B cell (primary cell): ENCODE results near the gene KCNK18. TPM values are rescaled to one million over a fixed set of nuclear protein-coding genes. Genes with fewer than 3 reads are reported as not detected.
A peak's percentile ranks its signal among the peaks of the same experiment; 100 is the strongest.

Experiments
- ATAC-seq: fragments of 200-7000 bp; cut with Tn5 transposase; one replicate; pipeline ENCODE4 v1.10.0; 2021; ENCODE audit warnings: low read depth, mild to moderate bottlenecking, moderate number of reproducible peaks, moderate library complexity
- CTCF ChIA-PET: fragments of 350-600 bp; sonication (Branson Sonifier 250); formaldehyde crosslinking; loops from one replicate; lab custom pipeline; 2021; ENCODE audit warnings: antibody characterized with exemption, inconsistent platforms; lab: Charles Lee
- POLR2A ChIA-PET: fragments of 350-600 bp; sonication (Branson Sonifier 250); formaldehyde crosslinking; loops from one replicate; lab custom pipeline; 2021; ENCODE audit warnings: antibody characterized with exemption; lab: Charles Lee
- DNase-seq: peaks from one replicate; pipeline ENCODE4 v3.0.0; 2013
- H2AFZ ChIP-seq: 2 replicates; pipeline ENCODE4 v1.6.1; 2012; ENCODE audit warnings: mild to moderate bottlenecking, low read depth, low read length; ENCODE audit not compliant: insufficient read depth, poor library complexity, severe bottlenecking
- H3K27ac ChIP-seq, 2 donors: 1 replicate in 1 of 2; 2 replicates in 1 of 2; pipeline ENCODE4 v1.5.1; 2012 to 2013; ENCODE audit warnings: low read length in 2 of 2, mild to moderate bottlenecking in 2 of 2, moderate library complexity in 1 of 2
- H3K27me3 ChIP-seq, 4 experiments: fragments of 200-600 bp in 1 of 4; sonication (generic) in 1 of 4; replicated peaks in 1 of 4; 1 replicate in 2 of 4; 2 replicates in 2 of 4; pipeline versions ENCODE4 v1.6.1 to v1.7.0; 2013 to 2016; ENCODE audit warnings: low read length in 3 of 4, mild to moderate bottlenecking in 2 of 4, mixed read lengths in 1 of 4, moderate library complexity in 1 of 4; ENCODE audit not compliant: insufficient read depth in 4 of 4, control insufficient read depth in 3 of 4; ENCODE audit errors: control extremely low read depth in 1 of 4
- H3K36me3 ChIP-seq, 2 experiments: replicated peaks in 1 of 2; 1 replicate in 1 of 2; 2 replicates in 1 of 2; pipeline versions ENCODE4 v1.6.1 to v1.7.1; 2013; ENCODE audit warnings: low read length in 1 of 2; ENCODE audit not compliant: insufficient read depth in 2 of 2, control insufficient read depth in 1 of 2; ENCODE audit errors: control extremely low read depth in 1 of 2, extremely low read depth in 1 of 2
- H3K4me1 ChIP-seq, 2 donors: fragments of 200-600 bp in 1 of 2; sonication (generic) in 1 of 2; 1 replicate in 1 of 2; 2 replicates in 1 of 2; pipeline versions ENCODE4 v1.5.1 to v1.6.1; 2013 to 2017; ENCODE audit warnings: low read length in 2 of 2; ENCODE audit not compliant: control insufficient read depth in 2 of 2, insufficient read depth in 2 of 2
- H3K4me2 ChIP-seq: replicated peaks from 2 replicates; pipeline ENCODE3; 2012; ENCODE audit warnings: mild to moderate bottlenecking, low read depth, low read length; ENCODE audit not compliant: poor library complexity, severe bottlenecking
- H3K4me3 ChIP-seq, 5 experiments: fragments of 200-600 bp in 1 of 5; sonication (generic) in 1 of 5; 1 replicate in 3 of 5; 2 replicates in 2 of 5; pipeline versions ENCODE4 v1.5.1 to v1.7.0; 2011 to 2016; ENCODE audit warnings: low read length in 4 of 5, mild to moderate bottlenecking in 4 of 5, low read depth in 2 of 5, control low read depth in 1 of 5, moderate library complexity in 1 of 5; ENCODE audit not compliant: insufficient read depth in 1 of 5; ENCODE audit errors: control extremely low read depth in 1 of 5, extremely low read depth in 1 of 5
- H3K79me2 ChIP-seq: fragments of 200-600 bp; sonication (generic); one replicate; pipeline ENCODE4 v1.6.0; 2016; ENCODE audit warnings: low read length; ENCODE audit not compliant: control insufficient read depth, insufficient read depth
- H3K9ac ChIP-seq: fragments of 200-600 bp; sonication (generic); 2 replicates; pipeline ENCODE4 v1.6.1; 2017; ENCODE audit warnings: mild to moderate bottlenecking, low read length, moderate library complexity
- H3K9me3 ChIP-seq, 3 donors: one replicate each; pipeline versions ENCODE4 v1.6.1 to v1.7.1; 2013; ENCODE audit warnings: low read length in 2 of 3; ENCODE audit not compliant: control insufficient read depth in 2 of 3, insufficient read depth in 1 of 3; ENCODE audit errors: control extremely low read depth in 1 of 3
- H4K20me1 ChIP-seq: 2 replicates; pipeline ENCODE4 v1.6.0; 2012; ENCODE audit warnings: mild to moderate bottlenecking, low read length; ENCODE audit not compliant: insufficient read depth, control insufficient read depth, poor library complexity, severe bottlenecking
- H3K27ac Mint-ChIP-seq: one replicate; pipeline ENCODE4 v1.8.0; 2021; ENCODE audit warnings: mixed read lengths
- H3K27me3 Mint-ChIP-seq: one replicate; pipeline ENCODE4 v1.8.0; 2021; ENCODE audit warnings: mixed read lengths
- H3K4me1 Mint-ChIP-seq: one replicate; pipeline ENCODE4 v1.8.0; 2021; ENCODE audit warnings: mixed read lengths
- H3K4me3 Mint-ChIP-seq: one replicate; pipeline ENCODE4 v1.8.0; 2021; ENCODE audit warnings: mixed read lengths
- H3K9me3 Mint-ChIP-seq: one replicate; pipeline ENCODE4 v1.8.0; 2022; ENCODE audit warnings: mixed read lengths; ENCODE audit not compliant: insufficient read depth
- CTCF ChIP-seq: fragments of 200-600 bp; IDR thresholded peaks from one replicate; pipeline ENCODE4 v1.8.0; 2022; ENCODE audit warnings: antibody characterized with exemption, mild to moderate bottlenecking
- EZH2 ChIP-seq: IDR thresholded peaks from 2 replicates; pipeline ENCODE4 v1.6.1; 2012; ENCODE audit warnings: borderline replicate concordance, low read depth, mild to moderate bottlenecking, moderate library complexity, low read length; ENCODE audit not compliant: insufficient read depth, poor library complexity, severe bottlenecking
- WGBS: methylation state at CpG from one replicate; pipeline ENCODE4 v1.1.5; 2013; ENCODE audit warnings: missing lambda C conversion rate; ENCODE audit not compliant: insufficient coverage; 5-methylcytosine and 5-hydroxymethylcytosine counted together
- intact Hi-C: fragments of 100-400 bp; cut with micrococcal nuclease; formaldehyde crosslinking; loops from one replicate; pipeline ENCODE4 v1.10.0; 2022
- polyA plus RNA-seq: library from polyadenylated mRNA; depleted of rRNA; stranded (reverse); fragments of >200 nt; gene quantifications from 2 replicates; pipeline ENCODE4 v1.2.3, GENCODE V29; 2012
- total RNA-seq, 2 donors: library from RNA; stranded (reverse); fragments of 120-200 nt in 1 of 2; gene quantifications; 1 replicate in 1 of 2; 2 replicates in 1 of 2; pipeline versions ENCODE4 v1.2.3 to v1.2.4, GENCODE V29; 2013 to 2022

KCNK18 gene
- total and polyA plus RNA-seq, 2 donors (not counting 1 experiment from before 2014, with no cell fraction given), result not detected

- Histone ChIP-seq H3K79me2 (no peaks in the 10 kb centered on the region), H3K4me3 (peak overlapping the region; percentile 25 to 69 (median 48)), H2AFZ (peak overlapping the region; percentile 84), H3K27me3 (peaks cover 0 to 34% (median 15%) of the 10 kb centered on the region in 4 experiments), H3K4me1 (peaks cover 17 to 20% of the 10 kb centered on the region in 2 donors), H3K4me2 (peak overlapping the region; percentile 78), H3K27ac (no peak overlapping the region), H3K9ac (peak overlapping the region; percentile 68), H3K9me3 (peaks cover 0 to 9% (median 1%) of the 10 kb centered on the region in 3 donors), H3K36me3 (no peaks in the 10 kb centered on the region), H4K20me1 (no peaks in the 10 kb centered on the region)
- Mint-ChIP-seq H3K4me1 (peaks cover 16% of the 10 kb centered on the region), H3K27ac (no peak overlapping the region), H3K4me3 (peak overlapping the region; percentile 91), H3K9me3 (no peaks in the 10 kb centered on the region), H3K27me3 (peaks cover 49% of the 10 kb centered on the region)
- ChIA-PET CTCF (interaction anchor here (0.6 to 6.2 kb wide), 13 partner anchors 9 to 494 kb away, joined by 3 to 158 read pairs (median 12); no protein-coding TSS in a partner anchor), POLR2A (no interaction called here)
- TF ChIP-seq EZH2 (no peak), CTCF (peak; percentile 73)
- 9% methylated on average over 8 of the region's 12 CpGs for WGBS
- intact Hi-C loops, result loop anchor here (1.0 to 2.0 kb wide), 2 partner anchors 379 to 387 kb away; no protein-coding TSS in a partner anchor
- DNase-seq (peak; percentile 73), ATAC-seq (peak; percentile 44)
Measured at GRCh38 chr10:117175901-117176534, 21.3 kb upstream of the KCNK18 start.

DNA sequence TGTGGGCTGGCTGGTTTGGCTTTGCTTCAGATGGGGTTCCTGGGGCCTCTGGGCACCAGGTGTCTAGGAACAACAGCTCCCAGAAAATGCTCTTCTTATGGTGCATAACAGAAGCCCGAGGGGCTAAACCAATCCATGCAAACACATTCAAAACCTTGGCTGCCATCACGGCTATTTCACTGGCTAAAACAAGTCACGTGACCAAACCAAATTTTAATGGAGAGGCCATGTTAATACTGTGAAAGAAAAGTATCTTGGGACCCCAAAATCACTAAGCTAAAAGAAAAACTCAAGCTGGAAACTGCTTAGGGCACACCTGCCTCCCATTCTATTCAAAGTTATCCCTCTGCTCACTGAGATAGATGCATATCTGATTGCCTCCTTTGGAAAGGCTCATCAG, 19.1 kb upstream of the KCNK18 start:
- intact Hi-C loops, result no loop called here
- H3K4me1 ChIP-seq, result peaks cover 17 to 20% of the 10 kb centered on the region in 2 donors
- WGBS, result 63% methylated on average over 2 of the region's 3 CpGs
- H2AFZ ChIP-seq, result no peak overlapping the region
- no peaks in the 10 kb centered on the region for H3K36me3 ChIP-seq
- peaks cover 31% of the 10 kb centered on the region for H3K27me3 Mint-ChIP-seq
- H4K20me1 ChIP-seq, result no peaks in the 10 kb centered on the region
- H3K79me2 ChIP-seq, result no peaks in the 10 kb centered on the region
- no peak for DNase-seq
- no peak overlapping the region for H3K4me3 Mint-ChIP-seq
- no peak overlapping the region for H3K27ac ChIP-seq
- ATAC-seq, result no peak
- no peak for TF ChIP-seq EZH2
- TF ChIP-seq CTCF, result no peak
- peaks cover 0 to 9% (median 1%) of the 10 kb centered on the region in 3 donors for H3K9me3 ChIP-seq
- POLR2A ChIA-PET, result no interaction called here
- CTCF ChIA-PET, result interaction anchor here (1.4 to 5.6 kb wide), 2 partner anchors 381 to 390 kb away, joined by 5 to 53 read pairs; no protein-coding TSS in a partner anchor
- H3K4me2 ChIP-seq, result no peak overlapping the region
- H3K27ac Mint-ChIP-seq, result no peak overlapping the region
- peaks cover 16% of the 10 kb centered on the region for H3K4me1 Mint-ChIP-seq
- H3K27me3 ChIP-seq, result peaks cover 0 to 15% (median 2%) of the 10 kb centered on the region in 4 experiments
- H3K9me3 Mint-ChIP-seq, result no peaks in the 10 kb centered on the region
- no peak overlapping the region for H3K4me3 ChIP-seq
- H3K9ac ChIP-seq, result no peak overlapping the region
